Measurements from ENCODE around the gene VSIG8.

GRCh38 chr1:159823406-159823805, 39.1 kb downstream of the VSIG8 start:
- TF ChIP-seq CTCF (IDR thresholded peaks at IDR 0.05): no peak
- no peak for TF ChIP-seq EP300 (IDR thresholded peaks at IDR 0.05)
- TF ChIP-seq POLR2A (IDR thresholded peaks at IDR 0.05): no peak

Measured in suprapubic skin (tissue), 3 donors.